Fibroblast of lung (primary cell): ENCODE data around the gene MICAL3. TPM values are rescaled to one million over a fixed set of nuclear protein-coding genes. Genes with fewer than 3 reads are reported as not detected.

Experiments used
- DNase-seq, 2 donors: peaks; one replicate each; pipeline versions ENCODE4 v3.0.0 to v3.0.0-alpha.2; 2010; ENCODE audit warnings: low read depth in 2 of 2
- H2AFZ ChIP-seq: 2 replicates; pipeline ENCODE4 v1.5.1; 2012; ENCODE audit warnings: low read length, control low read depth, inconsistent platforms
- H3K27ac ChIP-seq: 2 replicates; pipeline ENCODE4 v1.5.1; 2011; ENCODE audit warnings: low read length, control low read depth; ENCODE audit not compliant: insufficient read depth
- H3K27me3 ChIP-seq: 2 replicates; pipeline ENCODE4 v1.5.1; 2011; ENCODE audit warnings: mild to moderate bottlenecking, low read length; ENCODE audit not compliant: control insufficient read depth, insufficient read depth
- H3K36me3 ChIP-seq: 2 replicates; pipeline ENCODE4 v1.5.1; 2011; ENCODE audit warnings: low read length; ENCODE audit not compliant: control insufficient read depth, insufficient read depth
- H3K4me1 ChIP-seq: 2 replicates; pipeline ENCODE4 v1.5.1; 2011; ENCODE audit warnings: low read length; ENCODE audit not compliant: control insufficient read depth, insufficient read depth; ENCODE audit errors: extremely low read depth
- H3K4me2 ChIP-seq: 2 replicates; pipeline ENCODE4 v1.5.1; 2011; ENCODE audit warnings: low read length, control low read depth; ENCODE audit not compliant: insufficient read depth; ENCODE audit errors: extremely low read depth
- H3K4me3 ChIP-seq, 4 experiments: fragments of 200-600 bp in 1 of 4; sonication (generic) in 1 of 4; replicated peaks in 1 of 4; 2 replicates each; pipeline ENCODE4 v1.5.1; 2011 to 2016; ENCODE audit warnings: low read length in 4 of 4, low read depth in 3 of 4, mild to moderate bottlenecking in 3 of 4, control low read depth in 2 of 4, inconsistent platforms in 1 of 4, mixed read lengths in 1 of 4; ENCODE audit not compliant: insufficient read depth in 1 of 4; ENCODE audit errors: control extremely low read depth in 1 of 4
- H3K79me2 ChIP-seq: 2 replicates; pipeline ENCODE4 v1.5.1; 2012; ENCODE audit warnings: mild to moderate bottlenecking, low read length, inconsistent platforms; ENCODE audit not compliant: control insufficient read depth, insufficient read depth
- H3K9ac ChIP-seq: 2 replicates; pipeline ENCODE4 v1.5.1; 2011; ENCODE audit warnings: mild to moderate bottlenecking, low read length, control low read depth; ENCODE audit not compliant: insufficient read depth
- H3K9me3 ChIP-seq: 2 replicates; pipeline ENCODE4 v1.5.1; 2012; ENCODE audit warnings: low read depth, low read length; ENCODE audit not compliant: control insufficient read depth, insufficient read depth
- H4K20me1 ChIP-seq: 2 replicates; pipeline ENCODE4 v1.5.1; 2011; ENCODE audit warnings: low read length; ENCODE audit not compliant: control insufficient read depth, insufficient read depth; ENCODE audit errors: extremely low read depth
- EZH2 ChIP-seq: IDR thresholded peaks from 2 replicates; pipeline ENCODE4 v1.5.1; 2012; ENCODE audit warnings: low read length, control low read depth, mild to moderate bottlenecking; ENCODE audit errors: missing control alignments
- polyA plus RNA-seq, 2 donors: library from polyadenylated mRNA; depleted of rRNA in 1 of 2; stranded (reverse) in 1 of 2; unstranded in 1 of 2; fragments of >200 nt; gene quantifications; 2 replicates each; pipeline ENCODE4 v1.2.1, GENCODE V29; 2011 to 2012; ENCODE audit warnings: missing spikeins in 1 of 2
- total RNA-seq: library from RNA; depleted of rRNA; stranded (reverse); fragments of >200 nt; gene quantifications from 2 replicates; pipeline ENCODE4 v1.2.1, GENCODE V29; 2014
- TF ChIP-seq, protein P1 (sequence below), 2 donors: IDR thresholded peaks in 1 of 2; conservative IDR thresholded peaks in 1 of 2; 1 replicate in 1 of 2; 2 replicates in 1 of 2; pipeline ENCODE4 v1.5.1; 2011 to 2012; ENCODE audit warnings: low read length in 2 of 2, control low read depth in 1 of 2, inconsistent platforms in 1 of 2, low read depth in 1 of 2, mild to moderate bottlenecking in 1 of 2

Gene MICAL3
- total and polyA plus RNA-seq, 2 donors (not counting 1 experiment from before 2014, with no cell fraction given) = 10.8 to 22.6 TPM

- no peak overlapping the region for H2AFZ ChIP-seq
- no peak overlapping the region for H3K9ac ChIP-seq
- H3K36me3 ChIP-seq = peaks cover 7% of the 10 kb centered on the region
- no peaks in the 10 kb centered on the region for H3K27me3 ChIP-seq
- H4K20me1 ChIP-seq = no peaks in the 10 kb centered on the region
- H3K4me3 ChIP-seq = no peak overlapping the region
- peak in 1 of 2 donors; percentile 51 for DNase-seq
- H3K79me2 ChIP-seq = no peaks in the 10 kb centered on the region
- H3K4me1 ChIP-seq = no peaks in the 10 kb centered on the region
- no peak overlapping the region for H3K27ac ChIP-seq
- TF ChIP-seq EZH2 = no peak
- TF ChIP-seq, protein P1, sequence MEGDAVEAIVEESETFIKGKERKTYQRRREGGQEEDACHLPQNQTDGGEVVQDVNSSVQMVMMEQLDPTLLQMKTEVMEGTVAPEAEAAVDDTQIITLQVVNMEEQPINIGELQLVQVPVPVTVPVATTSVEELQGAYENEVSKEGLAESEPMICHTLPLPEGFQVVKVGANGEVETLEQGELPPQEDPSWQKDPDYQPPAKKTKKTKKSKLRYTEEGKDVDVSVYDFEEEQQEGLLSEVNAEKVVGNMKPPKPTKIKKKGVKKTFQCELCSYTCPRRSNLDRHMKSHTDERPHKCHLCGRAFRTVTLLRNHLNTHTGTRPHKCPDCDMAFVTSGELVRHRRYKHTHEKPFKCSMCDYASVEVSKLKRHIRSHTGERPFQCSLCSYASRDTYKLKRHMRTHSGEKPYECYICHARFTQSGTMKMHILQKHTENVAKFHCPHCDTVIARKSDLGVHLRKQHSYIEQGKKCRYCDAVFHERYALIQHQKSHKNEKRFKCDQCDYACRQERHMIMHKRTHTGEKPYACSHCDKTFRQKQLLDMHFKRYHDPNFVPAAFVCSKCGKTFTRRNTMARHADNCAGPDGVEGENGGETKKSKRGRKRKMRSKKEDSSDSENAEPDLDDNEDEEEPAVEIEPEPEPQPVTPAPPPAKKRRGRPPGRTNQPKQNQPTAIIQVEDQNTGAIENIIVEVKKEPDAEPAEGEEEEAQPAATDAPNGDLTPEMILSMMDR (conservative IDR thresholded peaks at IDR 0.05 in 1 of 2, IDR thresholded peaks at IDR 0.05 in 1 of 2; ENCODE audit: low read depth in 1 of 2, low read length in 2 of 2) = no peak
- no peaks in the 10 kb centered on the region for H3K9me3 ChIP-seq
- no peak overlapping the region for H3K4me2 ChIP-seq
Measured at GRCh38 chr22:17862646-17863181, 161.6 kb downstream of the MICAL3 start.

DNA sequence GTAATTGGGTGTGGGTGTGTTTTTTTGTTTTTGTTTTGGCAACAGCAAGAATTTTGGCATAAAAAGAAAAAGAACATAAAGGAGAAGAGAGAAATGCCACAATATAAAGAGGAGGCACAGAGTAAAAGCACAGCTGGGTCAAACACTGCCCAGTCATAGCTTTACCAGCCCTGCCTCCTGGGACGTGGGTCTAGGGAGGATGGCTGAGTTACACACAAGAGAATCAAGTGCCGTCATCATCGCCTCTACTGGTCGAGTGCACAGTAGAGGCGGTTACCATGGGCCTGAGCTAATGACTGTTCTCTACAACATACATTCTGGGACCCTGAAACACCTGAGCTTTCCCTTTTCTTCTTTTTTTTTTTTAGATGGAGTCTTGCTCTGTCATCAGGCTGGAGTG, 162.5 kb downstream of the MICAL3 start:
- no peaks in the 10 kb centered on the region for H3K79me2 ChIP-seq
- no peak overlapping the region for H2AFZ ChIP-seq
- no peak overlapping the region for H3K9ac ChIP-seq
- no peak for DNase-seq
- H3K27ac ChIP-seq = no peak overlapping the region
- no peaks in the 10 kb centered on the region for H3K9me3 ChIP-seq
- H3K4me3 ChIP-seq = no peak overlapping the region
- H3K36me3 ChIP-seq = peaks cover 7% of the 10 kb centered on the region
- TF ChIP-seq, protein P1 (conservative IDR thresholded peaks at IDR 0.05 in 1 of 2, IDR thresholded peaks at IDR 0.05 in 1 of 2; ENCODE audit: low read depth in 1 of 2, low read length in 2 of 2) = no peak
- TF ChIP-seq EZH2 = no peak
- no peaks in the 10 kb centered on the region for H4K20me1 ChIP-seq
- no peaks in the 10 kb centered on the region for H3K27me3 ChIP-seq
- no peaks in the 10 kb centered on the region for H3K4me1 ChIP-seq
- no peak overlapping the region for H3K4me2 ChIP-seq

- no peaks in the 10 kb centered on the region for H3K4me1 ChIP-seq
- no peak for TF ChIP-seq EZH2
- TF ChIP-seq, protein P1 (conservative IDR thresholded peaks at IDR 0.05 in 1 of 2, IDR thresholded peaks at IDR 0.05 in 1 of 2; ENCODE audit: low read depth in 1 of 2, low read length in 2 of 2) = no peak
- no peak overlapping the region for H3K4me2 ChIP-seq
Measured at GRCh38 chr22:17860220-17860965, 164.0 kb downstream of the MICAL3 start.

More at GRCh38 chr22:17860220-17860965, 164.0 kb downstream of the MICAL3 start:
- no peak for DNase-seq
- Histone ChIP-seq H3K36me3 (peaks cover 7% of the 10 kb centered on the region), H3K27me3 (no peaks in the 10 kb centered on the region), H4K20me1 (no peaks in the 10 kb centered on the region), H3K27ac (no peak overlapping the region), H3K9ac (no peak overlapping the region), H3K9me3 (no peaks in the 10 kb centered on the region), H3K79me2 (no peaks in the 10 kb centered on the region), H2AFZ (no peak overlapping the region), H3K4me3 (no peak overlapping the region)
